ENCODE results near the gene ZC3HAV1. TPM values are rescaled to one million over a fixed set of nuclear protein-coding genes. Genes with fewer than 3 reads are reported as not detected.
A peak's percentile ranks its signal among the peaks of the same experiment; 100 is the strongest.

Gene ZC3HAV1
- total and polyA plus RNA-seq, 2 of the 13 experiments (the other 11 are each of a cell fraction or from before 2014, with no cell fraction given): 12.7 to 23.7 TPM

DNA sequence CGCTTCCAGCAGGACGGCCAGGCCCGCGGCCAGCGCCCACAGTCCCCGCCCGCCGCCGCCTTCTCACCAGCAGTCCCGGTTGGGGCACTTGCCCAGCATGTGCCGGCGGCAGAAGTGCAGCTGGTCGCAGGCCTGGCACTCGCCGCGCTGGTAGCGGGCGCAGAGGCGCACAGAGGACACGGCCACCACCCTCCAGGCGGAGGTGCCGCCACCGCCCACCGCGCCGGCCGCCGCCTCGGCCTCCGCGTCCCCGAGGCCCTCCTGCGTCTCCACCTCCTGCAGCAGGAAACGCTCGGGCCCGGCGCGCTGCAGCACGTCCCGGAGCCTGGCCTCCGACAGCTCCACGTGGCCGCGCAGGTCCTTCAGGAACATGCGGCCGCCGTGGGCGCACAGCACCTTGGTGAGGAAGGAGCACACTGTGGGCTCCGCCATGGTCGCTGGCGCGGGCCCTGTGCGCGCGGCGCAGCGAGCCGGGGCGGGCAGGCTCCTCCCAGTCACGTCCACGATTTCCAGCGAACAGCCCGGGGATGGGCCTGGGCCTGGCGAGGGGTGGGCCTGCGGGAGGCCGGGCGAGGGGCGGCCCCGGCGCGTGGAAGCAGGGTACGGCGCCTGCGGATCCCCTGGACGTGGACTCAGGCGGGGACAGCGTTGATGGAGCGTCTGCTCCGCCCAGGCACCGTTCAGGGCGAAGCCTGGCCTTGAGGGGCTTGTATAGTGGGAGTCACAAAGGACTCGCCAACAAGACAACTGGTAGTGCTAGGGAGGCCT is 73.8 kb downstream of the ZC3HAV1 start, which contains the start of gene ZC3HAV1L (continued):
- TF ChIP-seq, protein P1, sequence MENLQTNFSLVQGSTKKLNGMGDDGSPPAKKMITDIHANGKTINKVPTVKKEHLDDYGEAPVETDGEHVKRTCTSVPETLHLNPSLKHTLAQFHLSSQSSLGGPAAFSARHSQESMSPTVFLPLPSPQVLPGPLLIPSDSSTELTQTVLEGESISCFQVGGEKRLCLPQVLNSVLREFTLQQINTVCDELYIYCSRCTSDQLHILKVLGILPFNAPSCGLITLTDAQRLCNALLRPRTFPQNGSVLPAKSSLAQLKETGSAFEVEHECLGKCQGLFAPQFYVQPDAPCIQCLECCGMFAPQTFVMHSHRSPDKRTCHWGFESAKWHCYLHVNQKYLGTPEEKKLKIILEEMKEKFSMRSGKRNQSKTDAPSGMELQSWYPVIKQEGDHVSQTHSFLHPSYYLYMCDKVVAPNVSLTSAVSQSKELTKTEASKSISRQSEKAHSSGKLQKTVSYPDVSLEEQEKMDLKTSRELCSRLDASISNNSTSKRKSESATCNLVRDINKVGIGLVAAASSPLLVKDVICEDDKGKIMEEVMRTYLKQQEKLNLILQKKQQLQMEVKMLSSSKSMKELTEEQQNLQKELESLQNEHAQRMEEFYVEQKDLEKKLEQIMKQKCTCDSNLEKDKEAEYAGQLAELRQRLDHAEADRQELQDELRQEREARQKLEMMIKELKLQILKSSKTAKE (CRISPR knock-in tag; IDR thresholded peaks at IDR 0.05; ENCODE audit: borderline replicate concordance): peak; percentile 20; the same call in 1 of the 2 replicates
- TF ChIP-seq RFXANK (CRISPR knock-in tag; IDR thresholded peaks at IDR 0.05) (no peak), ZNF776 (CRISPR knock-in tag; IDR thresholded peaks at IDR 0.05) (peak; percentile 93; the same call in 1 of the 2 replicates), PCBP1 (IDR thresholded peaks at IDR 0.05; ENCODE audit: borderline replicate concordance, low read depth, low read length) (no peak), ZNF10 (CRISPR knock-in tag; IDR thresholded peaks at IDR 0.05; ENCODE audit: borderline replicate concordance, low read depth) (no peak), ZNF563 (CRISPR knock-in tag; IDR thresholded peaks at IDR 0.05) (peak; percentile 67; the same call in 1 of the 2 replicates), DMAP1 (CRISPR knock-in tag; IDR thresholded peaks at IDR 0.05) (peak; percentile 76), ZNF414 (CRISPR knock-in tag; IDR thresholded peaks at IDR 0.05) (no peak), TBX3 (IDR thresholded peaks at IDR 0.05; ENCODE audit: borderline replicate concordance) (no peak), RELA (CRISPR knock-in tag; IDR thresholded peaks at IDR 0.05) (no peak), ZIK1 (CRISPR knock-in tag; IDR thresholded peaks at IDR 0.05; ENCODE audit: borderline replicate concordance, low read depth) (no peak; the same call in 1 of the 2 replicates), TOE1 (CRISPR knock-in tag; IDR thresholded peaks at IDR 0.05) (no peak), ZNF326 (CRISPR knock-in tag; IDR thresholded peaks at IDR 0.05; ENCODE audit: borderline replicate concordance) (no peak), ZNF180 (CRISPR knock-in tag; IDR thresholded peaks at IDR 0.05; ENCODE audit: borderline replicate concordance, low read depth) (no peak), GATA4 (IDR thresholded peaks at IDR 0.05; ENCODE audit: borderline replicate concordance, low read depth) (no peak), ZNF296 (CRISPR knock-in tag; conservative IDR thresholded peaks at IDR 0.05) (no peak), TRIM24 (CRISPR knock-in tag; IDR thresholded peaks at IDR 0.05) (no peak), RXRA (CRISPR knock-in tag; IDR thresholded peaks at IDR 0.05) (no peak), PTBP1 (IDR thresholded peaks at IDR 0.05; ENCODE audit: low read depth, low read length, poor library complexity, severe bottlenecking) (no peak), SIN3B (IDR thresholded peaks at IDR 0.05; ENCODE audit: low read length) (no peak)
- TF ChIP-seq, protein P2, sequence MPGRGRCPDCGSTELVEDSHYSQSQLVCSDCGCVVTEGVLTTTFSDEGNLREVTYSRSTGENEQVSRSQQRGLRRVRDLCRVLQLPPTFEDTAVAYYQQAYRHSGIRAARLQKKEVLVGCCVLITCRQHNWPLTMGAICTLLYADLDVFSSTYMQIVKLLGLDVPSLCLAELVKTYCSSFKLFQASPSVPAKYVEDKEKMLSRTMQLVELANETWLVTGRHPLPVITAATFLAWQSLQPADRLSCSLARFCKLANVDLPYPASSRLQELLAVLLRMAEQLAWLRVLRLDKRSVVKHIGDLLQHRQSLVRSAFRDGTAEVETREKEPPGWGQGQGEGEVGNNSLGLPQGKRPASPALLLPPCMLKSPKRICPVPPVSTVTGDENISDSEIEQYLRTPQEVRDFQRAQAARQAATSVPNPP (CRISPR knock-in tag; IDR thresholded peaks at IDR 0.05): no peak
- TF ChIP-seq, protein P3, sequence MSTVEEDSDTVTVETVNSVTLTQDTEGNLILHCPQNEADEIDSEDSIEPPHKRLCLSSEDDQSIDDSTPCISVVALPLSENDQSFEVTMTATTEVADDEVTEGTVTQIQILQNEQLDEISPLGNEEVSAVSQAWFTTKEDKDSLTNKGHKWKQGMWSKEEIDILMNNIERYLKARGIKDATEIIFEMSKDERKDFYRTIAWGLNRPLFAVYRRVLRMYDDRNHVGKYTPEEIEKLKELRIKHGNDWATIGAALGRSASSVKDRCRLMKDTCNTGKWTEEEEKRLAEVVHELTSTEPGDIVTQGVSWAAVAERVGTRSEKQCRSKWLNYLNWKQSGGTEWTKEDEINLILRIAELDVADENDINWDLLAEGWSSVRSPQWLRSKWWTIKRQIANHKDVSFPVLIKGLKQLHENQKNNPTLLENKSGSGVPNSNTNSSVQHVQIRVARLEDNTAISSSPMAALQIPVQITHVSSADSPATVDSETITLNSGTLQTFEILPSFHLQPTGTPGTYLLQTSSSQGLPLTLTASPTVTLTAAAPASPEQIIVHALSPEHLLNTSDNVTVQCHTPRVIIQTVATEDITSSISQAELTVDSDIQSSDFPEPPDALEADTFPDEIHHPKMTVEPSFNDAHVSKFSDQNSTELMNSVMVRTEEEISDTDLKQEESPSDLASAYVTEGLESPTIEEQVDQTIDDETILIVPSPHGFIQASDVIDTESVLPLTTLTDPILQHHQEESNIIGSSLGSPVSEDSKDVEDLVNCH (CRISPR knock-in tag; IDR thresholded peaks at IDR 0.05): no peak
- TF ChIP-seq, protein P4, sequence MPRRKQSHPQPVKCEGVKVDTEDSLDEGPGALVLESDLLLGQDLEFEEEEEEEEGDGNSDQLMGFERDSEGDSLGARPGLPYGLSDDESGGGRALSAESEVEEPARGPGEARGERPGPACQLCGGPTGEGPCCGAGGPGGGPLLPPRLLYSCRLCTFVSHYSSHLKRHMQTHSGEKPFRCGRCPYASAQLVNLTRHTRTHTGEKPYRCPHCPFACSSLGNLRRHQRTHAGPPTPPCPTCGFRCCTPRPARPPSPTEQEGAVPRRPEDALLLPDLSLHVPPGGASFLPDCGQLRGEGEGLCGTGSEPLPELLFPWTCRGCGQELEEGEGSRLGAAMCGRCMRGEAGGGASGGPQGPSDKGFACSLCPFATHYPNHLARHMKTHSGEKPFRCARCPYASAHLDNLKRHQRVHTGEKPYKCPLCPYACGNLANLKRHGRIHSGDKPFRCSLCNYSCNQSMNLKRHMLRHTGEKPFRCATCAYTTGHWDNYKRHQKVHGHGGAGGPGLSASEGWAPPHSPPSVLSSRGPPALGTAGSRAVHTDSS (CRISPR knock-in tag; conservative IDR thresholded peaks at IDR 0.05): no peak
